Measurements from ENCODE around the gene KLRC3. TPM values are rescaled to one million over a fixed set of nuclear protein-coding genes. Genes with fewer than 3 reads are reported as not detected.
"Not testable (repeated sequence)": the region's sequence is repeated elsewhere in the genome, so short reads cannot be mapped to it uniquely, and the experiment has no call there.

The KLRC3 gene
- total RNA-seq, 1 donor from 2014 or later: not detected

DNA sequence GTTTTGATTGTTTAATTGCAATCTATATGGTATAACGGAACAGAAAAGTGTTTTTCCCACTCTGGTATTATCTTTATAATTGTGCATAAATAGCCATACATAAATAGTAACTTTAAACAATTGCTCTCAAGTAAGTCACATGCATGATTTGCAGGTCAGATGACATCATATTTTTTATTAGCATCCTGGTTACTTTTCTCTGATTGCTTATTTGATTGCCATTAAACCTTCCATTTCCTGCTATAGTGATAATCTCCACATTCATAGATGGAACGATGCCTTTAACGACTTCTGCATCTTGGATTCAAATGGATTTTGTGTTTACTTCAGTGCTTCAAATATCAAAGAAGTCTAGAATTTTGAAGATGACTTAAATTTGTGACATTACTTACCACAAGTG is 27.1 kb downstream of the KLRC3 start:
- no peaks in the 10 kb centered on the region for H3K9me3 Mint-ChIP-seq
- H3K27ac Mint-ChIP-seq: no peak overlapping the region
- no peaks in the 10 kb centered on the region for H3K36me3 Mint-ChIP-seq
- H3K4me3 Mint-ChIP-seq: no peak overlapping the region
- DNase-seq (ENCODE audit: low spot score in 2 of 2, unreplicated experiment in 2 of 2): no peak
- no peaks in the 10 kb centered on the region for H3K27me3 Mint-ChIP-seq (ENCODE audit: low read depth)
- no peak for TF ChIP-seq CTCF (IDR thresholded peaks at IDR 0.05; ENCODE audit: unreplicated experiment)
- peaks cover 19% of the 10 kb centered on the region for H3K4me1 Mint-ChIP-seq

DNA sequence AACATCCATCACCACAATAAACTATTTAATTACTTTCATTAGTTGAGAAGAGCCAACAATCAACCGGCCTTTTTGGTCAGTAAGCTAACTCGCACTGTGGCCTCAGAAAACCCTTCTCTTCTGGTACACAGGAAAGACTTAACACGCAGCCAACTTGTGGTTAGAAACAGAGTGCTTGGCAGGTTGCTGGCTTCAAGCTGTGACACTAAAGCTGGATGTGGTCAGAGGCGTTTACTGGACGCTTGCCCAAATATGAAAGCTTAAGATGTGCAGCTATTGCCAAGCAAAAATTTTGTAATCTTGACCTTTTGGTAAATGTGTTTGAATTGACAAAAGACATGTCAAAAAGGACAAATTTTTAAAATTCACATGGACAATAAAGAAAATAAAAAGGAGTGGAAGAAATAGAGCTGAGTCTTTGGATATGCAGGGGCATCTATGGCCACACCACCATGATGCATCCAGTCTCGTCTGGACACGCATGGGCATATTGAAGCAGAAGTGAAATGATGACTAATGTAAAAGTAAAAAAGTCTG is 27.9 kb downstream of the KLRC3 start:
- H3K4me3 Mint-ChIP-seq: no peak overlapping the region
- H3K4me1 Mint-ChIP-seq: peaks cover 19% of the 10 kb centered on the region
- H3K27ac Mint-ChIP-seq: no peak overlapping the region
- no peak for TF ChIP-seq CTCF (IDR thresholded peaks at IDR 0.05; ENCODE audit: unreplicated experiment)
- H3K27me3 Mint-ChIP-seq (ENCODE audit: low read depth): no peaks in the 10 kb centered on the region
- no peak for DNase-seq (ENCODE audit: low spot score in 2 of 2, unreplicated experiment in 2 of 2)
- no peaks in the 10 kb centered on the region for H3K36me3 Mint-ChIP-seq
- no peaks in the 10 kb centered on the region for H3K9me3 Mint-ChIP-seq

GRCh38 chr12:10390991-10391390 is 29.4 kb downstream of the KLRC3 start:
- peaks cover 19% of the 10 kb centered on the region for H3K4me1 Mint-ChIP-seq
- not testable (repeated sequence) for H3K27me3 Mint-ChIP-seq (ENCODE audit: low read depth); H3K27ac Mint-ChIP-seq; H3K4me3 Mint-ChIP-seq; DNase-seq (ENCODE audit: low spot score in 2 of 2, unreplicated experiment in 2 of 2); H3K9me3 Mint-ChIP-seq; H3K36me3 Mint-ChIP-seq

DNA sequence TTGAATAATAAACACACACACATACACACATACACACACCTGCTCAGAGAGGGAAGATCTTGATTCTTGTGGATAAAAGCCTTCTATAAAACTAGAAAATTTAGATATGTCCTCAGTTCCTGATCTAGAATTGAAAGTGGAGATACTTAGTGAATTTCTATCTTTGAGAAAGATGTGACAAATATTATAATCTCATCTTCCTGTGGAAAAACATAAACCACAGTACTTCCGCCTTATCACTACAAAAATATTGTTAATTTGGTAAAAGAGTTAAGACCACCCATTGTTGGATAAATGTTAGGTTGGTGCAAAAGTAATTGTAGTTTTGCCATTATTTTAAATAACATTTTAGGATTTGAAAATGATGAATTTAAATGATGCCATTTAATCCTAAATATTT is 30.5 kb downstream of the KLRC3 start, which contains the start of gene KLRK1:
KLRK1 (minus strand) TSS at position 138 of the 400 bp plus-strand sequence. CDS start 1,231 bp downstream, outside the sequence.
- Mint-ChIP-seq H3K27ac (no peak within 1 kb of the TSS), H3K4me1 (peaks cover 9% of the 10 kb centered on the region), H3K9me3 (peaks cover 2% of the 10 kb centered on the region), H3K4me3 (no peak within 1 kb of the TSS), H3K27me3 (ENCODE audit: low read depth) (no peaks in the 10 kb centered on the region), H3K36me3 (no peaks in the 10 kb centered on the region)
- no peak for DNase-seq (ENCODE audit: low spot score in 2 of 2, unreplicated experiment in 2 of 2)
- no peak for TF ChIP-seq CTCF (IDR thresholded peaks at IDR 0.05; ENCODE audit: unreplicated experiment)

DNA sequence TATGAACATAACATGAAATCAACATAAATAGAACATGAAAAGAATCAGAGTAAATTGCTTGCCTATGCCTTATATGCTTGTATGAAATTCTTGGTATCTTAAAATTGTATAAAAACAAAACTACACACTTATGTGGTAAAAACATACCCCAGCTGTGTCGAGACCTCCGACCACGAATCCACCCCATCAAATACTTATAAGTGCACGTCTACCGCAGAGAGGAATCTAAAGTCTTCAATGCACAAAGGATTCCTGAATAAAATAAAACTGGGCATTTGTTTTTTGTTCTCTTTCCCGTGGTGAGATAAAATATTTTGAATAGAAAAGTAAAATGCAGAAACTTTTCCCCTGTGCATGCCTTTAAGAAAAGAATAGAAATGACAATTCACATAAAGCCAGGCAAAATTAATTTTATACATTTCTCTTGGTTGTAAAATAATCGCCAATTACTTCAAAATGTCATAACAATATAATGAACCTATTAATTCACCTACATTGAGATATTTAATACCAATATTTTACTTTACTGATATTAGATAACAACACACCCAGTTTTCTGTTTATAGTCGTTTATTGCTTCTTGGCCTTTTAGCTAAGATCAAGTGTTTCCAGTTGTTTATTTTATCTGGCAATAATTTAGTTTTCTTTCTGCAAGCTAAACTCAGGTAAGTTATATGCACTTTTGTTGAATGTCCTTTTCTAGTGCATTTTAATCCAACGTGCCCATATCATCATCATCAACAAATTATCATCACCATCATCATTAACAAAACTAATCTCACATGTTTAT is 31.6 kb downstream of the KLRC3 start:
- H3K4me3 Mint-ChIP-seq: no peak overlapping the region
- DNase-seq (ENCODE audit: low spot score in 2 of 2, unreplicated experiment in 2 of 2): no peak
- no peak overlapping the region for H3K27ac Mint-ChIP-seq
- H3K27me3 Mint-ChIP-seq (ENCODE audit: low read depth): no peaks in the 10 kb centered on the region
- H3K4me1 Mint-ChIP-seq: no peaks in the 10 kb centered on the region
- peaks cover 8% of the 10 kb centered on the region for H3K36me3 Mint-ChIP-seq
- H3K9me3 Mint-ChIP-seq: peaks cover 12% of the 10 kb centered on the region
- no peak for TF ChIP-seq CTCF (IDR thresholded peaks at IDR 0.05; ENCODE audit: unreplicated experiment)

DNA sequence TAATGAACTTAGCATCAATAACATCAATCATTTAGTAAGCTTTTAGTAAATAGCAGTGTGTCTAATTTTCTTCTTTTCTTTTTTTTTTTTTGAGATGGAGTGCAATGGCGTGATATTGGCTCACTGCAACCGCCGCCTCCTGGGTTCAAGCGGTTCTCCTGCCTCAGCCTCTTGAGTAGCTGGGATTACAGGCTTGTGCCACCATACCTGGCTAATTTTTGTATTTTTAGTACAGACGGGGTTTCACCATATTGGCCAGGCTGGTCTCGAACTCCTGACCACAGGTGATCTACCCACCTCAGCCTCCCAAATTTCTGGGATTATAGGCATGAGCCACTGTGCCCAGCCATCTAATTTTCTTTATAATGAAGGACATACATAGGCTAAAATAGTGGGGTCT is 32.9 kb downstream of the KLRC3 start:
- H3K4me3 Mint-ChIP-seq; H3K27ac Mint-ChIP-seq; DNase-seq (ENCODE audit: low spot score in 2 of 2, unreplicated experiment in 2 of 2); H3K4me1 Mint-ChIP-seq; H3K27me3 Mint-ChIP-seq (ENCODE audit: low read depth): not testable (repeated sequence)
- peaks cover 24% of the 10 kb centered on the region for H3K9me3 Mint-ChIP-seq
- peaks cover 18% of the 10 kb centered on the region for H3K36me3 Mint-ChIP-seq

Data from mesothelial cell of epicardium (in vitro differentiated cells).